CD14-positive monocyte (primary cell): Measurements from ENCODE around the gene MCM3AP. TPM values are rescaled to one million over a fixed set of nuclear protein-coding genes. Genes with fewer than 3 reads are reported as not detected.

Experiments
- DNase-seq, 3 donors: peaks; one replicate each; pipeline ENCODE4 v3.0.0-alpha.2; 2011 to 2022
- H2AFZ ChIP-seq: 2 replicates; pipeline ENCODE4 v1.6.0; 2012; ENCODE audit warnings: mild to moderate bottlenecking, low read depth, low read length, inconsistent platforms; ENCODE audit not compliant: insufficient read depth, poor library complexity, severe bottlenecking
- H3K27ac ChIP-seq, 2 donors: 1 replicate in 1 of 2; 2 replicates in 1 of 2; pipeline ENCODE4 v1.5.1; 2012 to 2013; ENCODE audit warnings: low read length in 2 of 2, control low read depth in 1 of 2, inconsistent platforms in 1 of 2, low read depth in 1 of 2, mild to moderate bottlenecking in 1 of 2
- H3K27me3 ChIP-seq, 2 donors: one replicate each; pipeline versions ENCODE4 v1.6.0 to v1.6.1; 2011 to 2013; ENCODE audit warnings: low read length in 2 of 2; ENCODE audit not compliant: control insufficient read depth in 2 of 2, insufficient read depth in 2 of 2
- H3K36me3 ChIP-seq, 2 donors: replicated peaks in 1 of 2; 1 replicate in 1 of 2; 2 replicates in 1 of 2; pipeline versions ENCODE4 v1.5.1 to v1.6.1; 2012 to 2013; ENCODE audit warnings: low read length in 2 of 2, control low read depth in 1 of 2, inconsistent platforms in 1 of 2, mild to moderate bottlenecking in 1 of 2; ENCODE audit not compliant: insufficient read depth in 2 of 2, control insufficient read depth in 1 of 2
- H3K4me1 ChIP-seq, 2 donors: 1 replicate in 1 of 2; 2 replicates in 1 of 2; pipeline versions ENCODE4 v1.5.1 to v1.6.1; 2012 to 2013; ENCODE audit warnings: low read length in 2 of 2, control low read depth in 1 of 2, inconsistent platforms in 1 of 2, mild to moderate bottlenecking in 1 of 2, moderate library complexity in 1 of 2; ENCODE audit not compliant: insufficient read depth in 2 of 2, control insufficient read depth in 1 of 2
- H3K4me2 ChIP-seq: replicated peaks from 2 replicates; pipeline ENCODE3; 2012; ENCODE audit warnings: low read length, moderate library complexity, mild to moderate bottlenecking; ENCODE audit not compliant: poor library complexity, severe bottlenecking; ENCODE audit errors: extremely low read depth
- H3K4me3 ChIP-seq, 3 experiments: fragments of 200-600 bp in 1 of 3; sonication (generic) in 1 of 3; replicated peaks in 1 of 3; 1 replicate in 2 of 3; 2 replicates in 1 of 3; pipeline ENCODE4 v1.5.1; 2011 to 2013; ENCODE audit warnings: low read length in 3 of 3, mild to moderate bottlenecking in 3 of 3, control low read depth in 2 of 3, low read depth in 2 of 3, inconsistent platforms in 1 of 3, moderate library complexity in 1 of 3
- H3K79me2 ChIP-seq: 2 replicates; pipeline ENCODE4 v1.6.0; 2012; ENCODE audit warnings: mild to moderate bottlenecking, control low read depth, inconsistent platforms, low read length, moderate library complexity; ENCODE audit not compliant: insufficient read depth
- H3K9ac ChIP-seq: 2 replicates; pipeline ENCODE4 v1.6.0; 2017; ENCODE audit warnings: low read length, mild to moderate bottlenecking; ENCODE audit not compliant: insufficient read depth, poor library complexity, severe bottlenecking
- H3K9me3 ChIP-seq, 2 donors: replicated peaks in 1 of 2; 1 replicate in 1 of 2; 2 replicates in 1 of 2; pipeline versions ENCODE4 v1.5.1 to v1.6.1; 2012 to 2013; ENCODE audit warnings: low read length in 2 of 2, control low read depth in 1 of 2; ENCODE audit not compliant: control insufficient read depth in 1 of 2, insufficient read depth in 1 of 2
- H4K20me1 ChIP-seq: 2 replicates; pipeline ENCODE4 v1.6.0; 2012; ENCODE audit warnings: mild to moderate bottlenecking, low read length, control low read depth, moderate library complexity; ENCODE audit not compliant: insufficient read depth
- H3K27ac Mint-ChIP-seq, 7 donors: one replicate each; pipeline ENCODE4 v1.8.0; 2020; ENCODE audit warnings: mild to moderate bottlenecking in 7 of 7, mixed read lengths in 7 of 7, moderate library complexity in 6 of 7, inconsistent platforms in 2 of 7
- H3K27me3 Mint-ChIP-seq, 3 donors: one replicate each; pipeline ENCODE4 v1.8.0; 2021 to 2022; ENCODE audit warnings: low read depth in 3 of 3, mild to moderate bottlenecking in 3 of 3, mixed read lengths in 3 of 3, moderate library complexity in 3 of 3, inconsistent platforms in 1 of 3
- H3K36me3 Mint-ChIP-seq, 2 donors: one replicate each; pipeline ENCODE4 v1.8.0; 2020; ENCODE audit warnings: mixed read lengths in 2 of 2, inconsistent platforms in 1 of 2, mild to moderate bottlenecking in 1 of 2
- H3K4me1 Mint-ChIP-seq: one replicate; pipeline ENCODE4 v1.8.0; 2020; ENCODE audit warnings: mild to moderate bottlenecking, mixed read lengths
- H3K4me3 Mint-ChIP-seq, 2 donors: one replicate each; pipeline ENCODE4 v1.8.0; 2020; ENCODE audit warnings: mild to moderate bottlenecking in 2 of 2, mixed read lengths in 2 of 2, moderate library complexity in 1 of 2
- H3K9me3 Mint-ChIP-seq, 7 donors: one replicate each; pipeline ENCODE4 v1.8.0; 2020 to 2022; ENCODE audit warnings: mixed read lengths in 7 of 7, mild to moderate bottlenecking in 6 of 7, moderate library complexity in 6 of 7, inconsistent platforms in 2 of 7
- WGBS: methylation state at CpG from one replicate; pipeline ENCODE4 v1.1.5; 2013; ENCODE audit warnings: missing lambda C conversion rate; ENCODE audit not compliant: insufficient coverage; 5-methylcytosine and 5-hydroxymethylcytosine counted together
- intact Hi-C, 2 donors: fragments of 100-400 bp; cut with micrococcal nuclease; formaldehyde crosslinking; loops; one replicate each; pipeline versions ENCODE4 v1.15.0 to v1.15.1; 2023
- polyA plus RNA-seq, 3 donors: library from polyadenylated mRNA; depleted of rRNA in 1 of 3; unstranded in 2 of 3; stranded (reverse) in 1 of 3; fragments of 300-500 nt in 2 of 3; fragments of >200 nt in 1 of 3; fragmentation: Illumina TruSeq in 2 of 3; gene quantifications; 1 replicate in 2 of 3; 2 replicates in 1 of 3; pipeline ENCODE4 v1.2.3, GENCODE V29; 2012 to 2021
- TF ChIP-seq, protein P1 (sequence below): fragments of 200-600 bp; IDR thresholded peaks from one replicate; pipeline ENCODE4 v1.8.0; 2022; ENCODE audit warnings: antibody characterized with exemption, mild to moderate bottlenecking

MCM3AP gene
- polyA plus RNA-seq, 3 donors: 30.9 to 62.4 (median 32.7) TPM

DNA sequence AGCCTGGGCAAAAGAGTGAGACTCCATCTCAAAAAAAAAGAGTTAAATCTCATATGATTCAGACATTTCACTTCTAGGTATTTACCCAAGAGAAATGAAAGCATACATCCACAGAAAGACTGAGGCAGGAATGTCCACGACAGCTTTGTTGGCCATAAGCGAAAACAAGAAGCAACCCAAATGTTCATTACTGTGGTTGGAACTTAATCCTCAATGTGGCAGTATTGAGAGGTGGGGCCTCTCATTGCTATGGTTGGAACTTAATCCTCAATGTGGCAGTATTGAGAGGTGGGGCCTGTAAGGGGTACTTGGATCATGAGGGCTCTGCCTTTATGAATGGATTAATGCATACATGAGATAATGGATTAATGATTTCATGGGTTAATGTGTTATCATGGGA, 23.0 kb upstream of the MCM3AP start:
- H3K4me1 ChIP-seq: no peaks in the 10 kb centered on the region
- no peaks in the 10 kb centered on the region for H3K9me3 ChIP-seq
- peaks cover 19 to 60% of the 10 kb centered on the region in 2 donors for H3K36me3 ChIP-seq
- TF ChIP-seq, protein P1, sequence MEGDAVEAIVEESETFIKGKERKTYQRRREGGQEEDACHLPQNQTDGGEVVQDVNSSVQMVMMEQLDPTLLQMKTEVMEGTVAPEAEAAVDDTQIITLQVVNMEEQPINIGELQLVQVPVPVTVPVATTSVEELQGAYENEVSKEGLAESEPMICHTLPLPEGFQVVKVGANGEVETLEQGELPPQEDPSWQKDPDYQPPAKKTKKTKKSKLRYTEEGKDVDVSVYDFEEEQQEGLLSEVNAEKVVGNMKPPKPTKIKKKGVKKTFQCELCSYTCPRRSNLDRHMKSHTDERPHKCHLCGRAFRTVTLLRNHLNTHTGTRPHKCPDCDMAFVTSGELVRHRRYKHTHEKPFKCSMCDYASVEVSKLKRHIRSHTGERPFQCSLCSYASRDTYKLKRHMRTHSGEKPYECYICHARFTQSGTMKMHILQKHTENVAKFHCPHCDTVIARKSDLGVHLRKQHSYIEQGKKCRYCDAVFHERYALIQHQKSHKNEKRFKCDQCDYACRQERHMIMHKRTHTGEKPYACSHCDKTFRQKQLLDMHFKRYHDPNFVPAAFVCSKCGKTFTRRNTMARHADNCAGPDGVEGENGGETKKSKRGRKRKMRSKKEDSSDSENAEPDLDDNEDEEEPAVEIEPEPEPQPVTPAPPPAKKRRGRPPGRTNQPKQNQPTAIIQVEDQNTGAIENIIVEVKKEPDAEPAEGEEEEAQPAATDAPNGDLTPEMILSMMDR: no peak
- H3K9ac ChIP-seq: no peak overlapping the region
- intact Hi-C loops: no loop called here
- H2AFZ ChIP-seq: no peak overlapping the region
- no peaks in the 10 kb centered on the region for H3K79me2 ChIP-seq
- Mint-ChIP-seq H3K4me1 (no peaks in the 10 kb centered on the region), H3K27ac (no peak overlapping the region), H3K27me3 (no peaks in the 10 kb centered on the region), H3K4me3 (no peak overlapping the region), H3K9me3 (no peaks in the 10 kb centered on the region), H3K36me3 (peaks cover 31 to 79% of the 10 kb centered on the region in 2 donors)
- no peak overlapping the region for H3K4me3 ChIP-seq
- WGBS: 88% methylated on average over 1 of the region's 2 CpGs
- H3K4me2 ChIP-seq: no peak overlapping the region
- H3K27ac ChIP-seq: no peak overlapping the region
- H3K27me3 ChIP-seq: no peaks in the 10 kb centered on the region
- no peaks in the 10 kb centered on the region for H4K20me1 ChIP-seq
- DNase-seq: no peak

DNA sequence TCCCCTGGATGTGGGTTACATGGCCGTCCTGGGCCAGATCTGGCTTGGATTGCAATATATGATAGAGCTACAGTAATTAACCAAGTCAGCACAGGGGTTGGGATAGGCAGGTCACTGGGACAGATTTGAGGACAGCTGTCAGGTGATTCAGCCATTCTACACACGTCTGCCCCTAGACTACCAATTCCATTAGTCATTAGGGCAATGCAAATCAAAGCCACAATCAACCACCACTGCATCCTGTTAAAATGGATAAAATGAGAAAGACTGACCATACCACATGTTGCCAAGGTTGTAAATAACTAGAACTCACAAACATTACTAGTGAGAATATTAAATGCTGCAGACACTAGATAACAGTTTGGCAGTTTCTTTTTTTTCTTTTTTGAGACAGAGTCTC, 22.2 kb upstream of the MCM3AP start:
- no peaks in the 10 kb centered on the region for H3K9me3 ChIP-seq
- Mint-ChIP-seq H3K4me3 (no peak overlapping the region), H3K27me3 (no peaks in the 10 kb centered on the region), H3K36me3 (peaks cover 33 to 78% of the 10 kb centered on the region in 2 donors), H3K27ac (no peak overlapping the region), H3K4me1 (no peaks in the 10 kb centered on the region), H3K9me3 (no peaks in the 10 kb centered on the region)
- TF ChIP-seq, protein P1: no peak
- H3K4me1 ChIP-seq: no peaks in the 10 kb centered on the region
- H2AFZ ChIP-seq: no peak overlapping the region
- H3K4me2 ChIP-seq: no peak overlapping the region
- no CpG with 5 or more reads among the region's 2 CpGs for WGBS
- no peaks in the 10 kb centered on the region for H3K27me3 ChIP-seq
- no peak overlapping the region for H3K9ac ChIP-seq
- H4K20me1 ChIP-seq: no peaks in the 10 kb centered on the region
- H3K36me3 ChIP-seq: peaks cover 16 to 52% of the 10 kb centered on the region in 2 donors
- intact Hi-C loops: no loop called here
- H3K79me2 ChIP-seq: no peaks in the 10 kb centered on the region
- H3K4me3 ChIP-seq: no peak overlapping the region
- H3K27ac ChIP-seq: no peak overlapping the region
- no peak for DNase-seq
